ENCODE measurements around the gene KIAA0825.

Gene KIAA0825

GRCh38 chr5:94503677-94504076 lies 114.7 kb downstream of the KIAA0825 start:
- no peak for DNase-seq (ENCODE audit: low read depth)

- DNase-seq (ENCODE audit: low read depth) = no peak
Observed at GRCh38 chr5:94501365-94501764, 117.0 kb downstream of the KIAA0825 start.

GRCh38 chr5:94499806-94500205 lies 118.6 kb downstream of the KIAA0825 start:
- no peak for DNase-seq (ENCODE audit: low read depth)

GRCh38 chr5:94498199-94498598 lies 120.2 kb downstream of the KIAA0825 start:
- no peak for DNase-seq (ENCODE audit: low read depth)

GRCh38 chr5:94485067-94485466 lies 133.3 kb downstream of the KIAA0825 start:
- no peak for DNase-seq (ENCODE audit: low read depth)

GRCh38 chr5:94481059-94481458 lies 137.3 kb downstream of the KIAA0825 start:
- DNase-seq (ENCODE audit: low read depth) = no peak

GRCh38 chr5:94480486-94480885 lies 137.9 kb downstream of the KIAA0825 start:
- DNase-seq (ENCODE audit: low read depth) = no peak

GRCh38 chr5:94473936-94474335 lies 144.5 kb downstream of the KIAA0825 start:
- DNase-seq (ENCODE audit: low read depth) = no peak

- no peak for DNase-seq (ENCODE audit: low read depth)
Observed at GRCh38 chr5:94471521-94471920, 146.9 kb downstream of the KIAA0825 start.

GRCh38 chr5:94470802-94471201 lies 147.6 kb downstream of the KIAA0825 start:
- no peak for DNase-seq (ENCODE audit: low read depth)

- no peak for DNase-seq (ENCODE audit: low read depth)
Observed at GRCh38 chr5:94469894-94470329, 148.5 kb downstream of the KIAA0825 start.

GRCh38 chr5:94467954-94468930 lies 150.2 kb downstream of the KIAA0825 start:
- no peak for DNase-seq (ENCODE audit: low read depth)

GRCh38 chr5:94467346-94467953 lies 151.0 kb downstream of the KIAA0825 start:
- no peak for DNase-seq (ENCODE audit: low read depth)

- DNase-seq (ENCODE audit: low read depth) = no peak
Observed at GRCh38 chr5:94463739-94464138, 154.7 kb downstream of the KIAA0825 start.

GRCh38 chr5:94461131-94461530 lies 157.3 kb downstream of the KIAA0825 start:
- no peak for DNase-seq (ENCODE audit: low read depth)

GRCh38 chr5:94459915-94460314 lies 158.5 kb downstream of the KIAA0825 start:
- DNase-seq (ENCODE audit: low read depth) = no peak

- no peak for DNase-seq (ENCODE audit: low read depth)
Observed at GRCh38 chr5:94457788-94458187, 160.6 kb downstream of the KIAA0825 start.

- DNase-seq (ENCODE audit: low read depth) = no peak
Observed at GRCh38 chr5:94445726-94446125, 172.7 kb downstream of the KIAA0825 start.

GRCh38 chr5:94442991-94443390 lies 175.4 kb downstream of the KIAA0825 start:
- DNase-seq (ENCODE audit: low read depth) = no peak

GRCh38 chr5:94442076-94442475 lies 176.3 kb downstream of the KIAA0825 start:
- no peak for DNase-seq (ENCODE audit: low read depth)

GRCh38 chr5:94440015-94440414 lies 178.4 kb downstream of the KIAA0825 start:
- no peak for DNase-seq (ENCODE audit: low read depth)

- no peak for DNase-seq (ENCODE audit: low read depth)
Observed at GRCh38 chr5:94433397-94434163, 184.8 kb downstream of the KIAA0825 start.

- no peak for DNase-seq (ENCODE audit: low read depth)
Observed at GRCh38 chr5:94432499-94432898, 185.9 kb downstream of the KIAA0825 start.
